Ascending aorta (tissue), 2 donors: ENCODE data around the gene GLS. TPM values are rescaled to one million over a fixed set of nuclear protein-coding genes. Genes with fewer than 3 reads are reported as not detected.

Experiments used
- DNase-seq, 2 donors: peaks; one replicate each; pipeline ENCODE4 v3.0.0-alpha.2; 2019; ENCODE audit warnings: low spot score in 2 of 2
- H3K27ac ChIP-seq, 2 donors: fragments of 200-600 bp; sonication (generic); one replicate each; pipeline ENCODE4 v1.5.1; 2016 to 2017; ENCODE audit warnings: mild to moderate bottlenecking in 1 of 2
- H3K27me3 ChIP-seq: fragments of 200-600 bp; sonication (generic); one replicate; pipeline ENCODE4 v1.5.1; 2017
- H3K36me3 ChIP-seq, 2 donors: fragments of 200-600 bp; sonication (generic); one replicate each; pipeline ENCODE4 v1.5.1; 2016
- H3K4me1 ChIP-seq, 2 donors: fragments of 200-600 bp; sonication (generic); one replicate each; pipeline ENCODE4 v1.5.1; 2016 to 2017; ENCODE audit warnings: mild to moderate bottlenecking in 1 of 2
- H3K4me3 ChIP-seq, 2 donors: fragments of 200-600 bp; sonication (generic); one replicate each; pipeline ENCODE4 v1.5.1; 2016 to 2017; ENCODE audit warnings: mild to moderate bottlenecking in 1 of 2
- H3K9me3 ChIP-seq, 2 donors: fragments of 200-600 bp; sonication (generic); one replicate each; pipeline ENCODE4 v1.5.1; 2016
- CTCF ChIP-seq, 3 experiments: fragments of 200-600 bp in 2 of 3; fragments of 450-650 bp in 1 of 3; sonication (generic) in 2 of 3; IDR thresholded peaks; one replicate each; pipeline ENCODE4 v1.5.1; 2016 to 2019; ENCODE audit warnings: antibody characterized with exemption in 3 of 3, mild to moderate bottlenecking in 1 of 3, moderate library complexity in 1 of 3
- intact Hi-C: fragments of 100-400 bp; cut with DNase I; formaldehyde crosslinking; loops from one replicate; pipeline ENCODE4 v1.15.1; 2023
- total RNA-seq: library from RNA; depleted of rRNA; stranded (reverse); fragments of >200 nt; gene quantifications from one replicate; pipeline ENCODE4 v1.1.0, GENCODE V29; 2016

GLS gene
- total RNA-seq, 1 donor from 2014 or later: 132 TPM

- DNase-seq: no peak
- H3K9me3 ChIP-seq: no peaks in the 10 kb centered on the region
Observed at GRCh38 chr2:190979906-190980629, 99.4 kb downstream of the GLS start.

GRCh38 chr2:190980630-190981209, 100.1 kb downstream of the GLS start:
- TF ChIP-seq CTCF (IDR thresholded peaks at IDR 0.05): no peak
- peaks cover 77 to 95% of the 10 kb centered on the region in 2 donors for H3K36me3 ChIP-seq
- no peaks in the 10 kb centered on the region for H3K9me3 ChIP-seq
- H3K4me3 ChIP-seq: no peak overlapping the region
- no peaks in the 10 kb centered on the region for H3K27me3 ChIP-seq
- peak overlapping the region in 1 of 2 donors; percentile 23 for H3K27ac ChIP-seq
- H3K4me1 ChIP-seq: peaks cover 0 to 9% of the 10 kb centered on the region in 2 donors
- intact Hi-C loops: no loop called here
- no peak for DNase-seq

More at GRCh38 chr2:190979906-190980629, 99.4 kb downstream of the GLS start:
- Histone ChIP-seq H3K36me3 (peaks cover 73 to 93% of the 10 kb centered on the region in 2 donors), H3K4me3 (peak overlapping the region in 1 of 2 donors; percentile 9), H3K27me3 (no peaks in the 10 kb centered on the region), H3K27ac (peak overlapping the region in 1 of 2 donors; percentile 23), H3K4me1 (peaks cover 0 to 9% of the 10 kb centered on the region in 2 donors)
- TF ChIP-seq CTCF (IDR thresholded peaks at IDR 0.05): no peak
- intact Hi-C loops: no loop called here

GRCh38 chr2:190981333-190981732, 100.7 kb downstream of the GLS start:
- Histone ChIP-seq H3K27ac (no peak overlapping the region), H3K9me3 (no peaks in the 10 kb centered on the region), H3K36me3 (peaks cover 77 to 95% of the 10 kb centered on the region in 2 donors), H3K27me3 (no peaks in the 10 kb centered on the region), H3K4me1 (peaks cover 0 to 9% of the 10 kb centered on the region in 2 donors), H3K4me3 (no peak overlapping the region)
- intact Hi-C loops: no loop called here
- DNase-seq: no peak
- TF ChIP-seq CTCF (IDR thresholded peaks at IDR 0.05): no peak

DNA sequence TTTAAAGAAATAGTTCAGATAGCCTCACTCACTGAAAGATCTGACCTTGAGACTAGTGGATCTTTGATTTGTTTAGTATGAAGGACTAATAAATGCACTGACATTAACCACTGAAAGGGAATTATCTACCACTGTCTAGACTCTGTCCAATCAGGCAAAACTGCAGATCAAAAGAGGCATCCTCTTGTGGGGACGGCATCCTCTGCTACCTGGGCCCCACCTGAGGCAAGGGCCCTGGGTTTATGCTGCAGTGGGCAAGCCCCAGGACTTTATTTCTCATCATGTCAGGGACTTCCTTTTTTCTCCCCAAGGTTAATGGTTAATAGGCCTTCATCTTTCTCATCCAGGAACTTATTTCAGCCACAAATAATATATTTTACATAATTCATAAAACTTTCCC, 101.1 kb downstream of the GLS start:
- H3K4me3 ChIP-seq: no peak overlapping the region
- no peak for DNase-seq
- peaks cover 0 to 9% of the 10 kb centered on the region in 2 donors for H3K4me1 ChIP-seq
- no peaks in the 10 kb centered on the region for H3K9me3 ChIP-seq
- H3K27me3 ChIP-seq: no peaks in the 10 kb centered on the region
- intact Hi-C loops: no loop called here
- H3K27ac ChIP-seq: no peak overlapping the region
- H3K36me3 ChIP-seq: peaks cover 77 to 95% of the 10 kb centered on the region in 2 donors
- no peak for TF ChIP-seq CTCF (IDR thresholded peaks at IDR 0.05)

DNA sequence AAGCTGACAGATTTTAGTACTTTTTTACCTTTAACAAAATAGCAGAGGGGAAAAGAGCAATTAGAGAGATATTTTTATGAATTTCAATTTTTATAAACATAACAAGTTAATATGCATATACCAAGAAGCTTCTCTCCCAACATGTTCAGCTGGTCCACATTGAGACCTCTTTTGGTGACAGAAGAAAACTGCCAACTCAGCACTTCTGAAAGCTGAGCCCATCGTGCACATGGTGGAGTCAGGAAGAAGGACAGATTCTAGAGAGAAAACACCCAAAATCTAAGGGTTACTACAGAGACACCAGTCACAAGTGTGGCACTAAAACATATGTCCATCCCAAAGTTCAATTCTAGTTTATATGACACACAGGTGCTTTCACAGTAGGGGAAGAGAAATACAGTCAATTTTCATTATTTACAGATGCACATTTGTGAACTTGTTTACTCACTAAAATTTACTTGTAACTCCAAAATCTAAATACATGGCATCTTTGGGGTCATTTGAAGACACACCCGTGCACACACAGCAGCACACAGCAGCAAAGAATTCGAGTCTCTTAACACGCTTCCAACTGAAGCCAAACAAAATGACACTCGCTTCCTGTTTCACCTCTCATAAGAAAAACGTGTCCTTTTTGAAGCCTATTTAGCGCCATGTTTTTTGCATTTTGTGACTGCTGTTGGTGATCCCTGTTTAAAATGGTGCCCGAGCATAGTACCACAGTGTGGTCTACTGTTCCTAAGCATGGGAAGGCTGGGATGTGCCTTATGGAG, 101.8 kb downstream of the GLS start:
- H3K36me3 ChIP-seq: peaks cover 77 to 97% of the 10 kb centered on the region in 2 donors
- DNase-seq: no peak
- H3K9me3 ChIP-seq: no peaks in the 10 kb centered on the region
- H3K27me3 ChIP-seq: no peaks in the 10 kb centered on the region
- no peak overlapping the region for H3K27ac ChIP-seq
- H3K4me3 ChIP-seq: no peak overlapping the region
- TF ChIP-seq CTCF (IDR thresholded peaks at IDR 0.05): no peak
- peaks cover 0 to 9% of the 10 kb centered on the region in 2 donors for H3K4me1 ChIP-seq
- intact Hi-C loops: no loop called here
